ENCODE measurements around the gene SH2B3.

DNA sequence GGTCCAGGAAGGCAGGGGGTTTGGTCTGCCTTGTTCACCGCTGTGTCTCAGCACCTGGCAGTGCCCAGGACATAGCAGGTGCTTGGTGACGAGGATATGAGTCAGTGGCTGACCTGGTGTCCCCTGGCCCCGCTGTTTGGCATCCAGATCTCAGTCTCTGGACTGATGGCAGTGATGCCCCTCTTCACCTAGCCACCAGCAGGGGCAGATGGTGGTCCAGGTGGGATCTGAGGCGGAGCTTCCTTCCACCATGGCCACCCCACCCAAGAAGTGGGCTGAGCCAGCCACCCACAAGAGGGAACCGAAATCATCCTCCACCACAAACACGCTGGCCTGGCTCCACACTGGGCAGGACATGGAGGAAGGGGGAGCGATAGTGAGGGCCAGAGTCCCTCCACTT lies 16.1 kb upstream of the SH2B3 start:
- TF ChIP-seq, protein P1, sequence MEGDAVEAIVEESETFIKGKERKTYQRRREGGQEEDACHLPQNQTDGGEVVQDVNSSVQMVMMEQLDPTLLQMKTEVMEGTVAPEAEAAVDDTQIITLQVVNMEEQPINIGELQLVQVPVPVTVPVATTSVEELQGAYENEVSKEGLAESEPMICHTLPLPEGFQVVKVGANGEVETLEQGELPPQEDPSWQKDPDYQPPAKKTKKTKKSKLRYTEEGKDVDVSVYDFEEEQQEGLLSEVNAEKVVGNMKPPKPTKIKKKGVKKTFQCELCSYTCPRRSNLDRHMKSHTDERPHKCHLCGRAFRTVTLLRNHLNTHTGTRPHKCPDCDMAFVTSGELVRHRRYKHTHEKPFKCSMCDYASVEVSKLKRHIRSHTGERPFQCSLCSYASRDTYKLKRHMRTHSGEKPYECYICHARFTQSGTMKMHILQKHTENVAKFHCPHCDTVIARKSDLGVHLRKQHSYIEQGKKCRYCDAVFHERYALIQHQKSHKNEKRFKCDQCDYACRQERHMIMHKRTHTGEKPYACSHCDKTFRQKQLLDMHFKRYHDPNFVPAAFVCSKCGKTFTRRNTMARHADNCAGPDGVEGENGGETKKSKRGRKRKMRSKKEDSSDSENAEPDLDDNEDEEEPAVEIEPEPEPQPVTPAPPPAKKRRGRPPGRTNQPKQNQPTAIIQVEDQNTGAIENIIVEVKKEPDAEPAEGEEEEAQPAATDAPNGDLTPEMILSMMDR (conservative IDR thresholded peaks at IDR 0.05 in 1 of 2, IDR thresholded peaks at IDR 0.05 in 1 of 2; ENCODE audit: extremely low read depth in 1 of 2, insufficient read depth in 1 of 2, low read depth in 1 of 2, low read length in 2 of 2), result no peak
- TF ChIP-seq EZH2 (IDR thresholded peaks at IDR 0.05; ENCODE audit: borderline replicate concordance, low read length), result no peak
